SHP77 treated with DMSO at 0.1 percent for 48 hours (cell line): ENCODE data around the gene PLCG2.
"Not testable (repeated sequence)": the region's sequence is repeated elsewhere in the genome, so short reads cannot be mapped to it uniquely, and the experiment has no call there.

Source experiments
- DNase-seq: peaks from one replicate; lab custom pipeline; 2025; lab: John Stamatoyannopoulos, UW

The PLCG2 gene

DNA sequence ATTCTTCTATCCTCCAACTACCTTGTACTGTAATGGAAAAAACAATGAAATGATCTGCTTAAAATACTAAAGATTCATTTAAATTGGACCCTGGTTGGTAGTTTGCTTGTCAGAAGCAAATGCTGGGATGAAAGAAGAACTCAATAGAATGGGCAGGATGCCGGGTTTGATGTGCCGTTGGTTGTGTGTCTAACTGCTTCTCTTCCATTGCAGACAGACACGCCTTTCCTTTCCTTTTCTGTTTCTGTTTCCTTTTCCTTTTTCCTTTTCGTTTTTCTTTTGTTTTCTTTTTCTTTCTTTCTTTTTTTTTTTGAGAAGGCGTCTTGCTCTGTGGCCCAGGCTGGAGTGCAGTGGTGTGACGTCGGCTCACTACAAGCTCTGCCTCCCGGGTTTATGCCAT, 64.6 kb downstream of the PLCG2 start:
- DNase-seq, result no peak

DNA sequence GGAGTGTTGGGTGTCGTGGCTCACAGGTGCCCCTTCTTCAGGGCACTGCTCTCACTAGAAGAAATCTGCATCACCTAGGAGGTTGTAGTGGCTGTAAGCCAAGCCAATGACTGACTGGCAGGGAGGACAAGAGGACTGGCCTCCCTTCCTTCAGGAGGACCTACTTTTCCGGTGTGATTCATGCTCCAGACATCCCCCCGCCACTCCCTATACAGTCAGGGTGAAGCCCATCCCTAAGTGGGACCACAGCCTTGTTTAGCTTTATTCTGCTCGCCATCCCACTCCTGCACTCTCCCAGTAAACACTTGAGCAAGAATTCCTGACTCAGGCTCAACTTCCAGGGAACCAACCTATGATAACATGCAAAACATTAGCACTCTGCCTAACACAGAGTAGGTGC, 67.0 kb downstream of the PLCG2 start:
- DNase-seq, result no peak

DNA sequence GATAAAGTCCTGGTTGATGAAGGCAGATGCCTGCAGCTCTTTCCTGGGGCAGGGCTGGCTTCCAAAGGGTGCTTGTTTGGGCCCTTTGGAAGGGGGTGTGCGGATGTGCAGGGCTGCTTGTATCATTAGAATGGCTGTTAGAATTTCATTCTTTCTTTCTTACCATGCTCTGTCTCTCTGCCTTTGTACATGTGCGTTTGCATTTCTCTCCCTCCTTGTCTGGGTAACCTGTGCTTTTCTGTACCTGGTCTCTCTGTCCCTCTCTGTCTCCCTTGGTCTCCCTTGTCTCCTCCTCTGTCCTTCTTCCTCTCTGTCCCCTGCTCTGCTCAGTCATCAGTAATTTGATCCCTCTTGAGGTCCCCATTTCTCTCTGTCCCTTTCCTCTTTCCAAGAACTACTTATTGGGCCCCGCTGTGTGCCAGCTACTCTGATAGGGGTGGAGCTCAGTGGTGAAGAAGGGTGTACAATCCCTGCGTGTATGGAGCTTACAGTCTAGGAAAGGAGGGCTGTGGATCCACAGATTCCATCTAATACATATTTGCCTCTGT, 69.3 kb downstream of the PLCG2 start:
- DNase-seq, result no peak

DNA sequence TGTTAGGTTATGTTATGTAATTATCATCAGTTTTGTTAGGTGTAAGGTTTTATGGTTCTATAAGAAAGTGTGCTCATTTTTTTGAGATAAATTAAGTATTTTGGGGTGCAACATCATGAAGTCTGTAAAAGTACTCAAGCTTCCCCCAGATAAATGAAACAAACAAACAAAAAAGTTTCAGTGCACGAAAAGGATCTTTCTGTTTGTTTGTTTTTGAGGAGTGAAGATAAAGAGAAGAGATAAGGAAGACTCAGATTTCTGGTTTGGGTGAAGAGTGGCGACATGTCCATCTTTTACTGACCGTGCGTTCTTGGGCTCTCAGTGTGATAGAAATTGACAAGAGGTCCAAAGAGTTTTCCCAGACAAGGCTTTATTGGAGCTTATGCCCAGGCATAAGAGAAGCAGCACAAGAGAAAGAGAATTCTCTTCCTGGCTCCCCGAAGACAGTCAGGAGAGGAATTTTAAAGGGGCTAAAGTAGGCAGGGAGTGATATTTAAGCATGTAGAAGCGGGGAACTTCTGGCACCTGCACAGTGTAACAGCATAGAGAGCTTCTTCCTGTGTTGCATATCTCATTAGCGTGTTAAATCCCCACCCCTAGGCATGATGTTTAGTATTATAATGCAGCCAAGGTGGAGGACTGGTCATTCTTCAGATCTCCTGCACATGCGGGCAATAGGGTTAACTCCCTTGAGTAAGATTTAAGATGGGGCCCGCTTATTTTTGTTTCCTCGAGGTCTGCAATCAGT, 71.3 kb downstream of the PLCG2 start:
- DNase-seq, result no peak

DNA sequence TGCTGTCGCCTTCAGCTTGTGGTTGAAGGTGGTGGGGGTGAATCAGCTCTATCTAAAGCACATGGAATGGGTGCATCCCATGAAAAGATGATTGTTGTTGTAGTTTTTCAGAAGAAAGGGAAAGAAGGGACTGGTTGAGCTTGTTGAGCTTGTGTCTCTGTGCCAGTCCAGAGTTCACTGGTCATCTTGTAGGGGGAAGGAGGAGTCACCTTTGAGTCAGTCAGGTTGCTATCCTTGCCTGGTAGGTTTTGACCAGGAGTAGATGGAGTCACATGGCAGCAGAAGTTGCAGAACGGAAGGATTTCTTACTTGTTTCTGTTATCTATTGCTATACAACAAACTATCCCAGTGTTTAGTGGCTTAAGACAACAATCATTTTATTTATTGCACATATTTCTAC, 73.3 kb downstream of the PLCG2 start:
- no peak for DNase-seq

DNA sequence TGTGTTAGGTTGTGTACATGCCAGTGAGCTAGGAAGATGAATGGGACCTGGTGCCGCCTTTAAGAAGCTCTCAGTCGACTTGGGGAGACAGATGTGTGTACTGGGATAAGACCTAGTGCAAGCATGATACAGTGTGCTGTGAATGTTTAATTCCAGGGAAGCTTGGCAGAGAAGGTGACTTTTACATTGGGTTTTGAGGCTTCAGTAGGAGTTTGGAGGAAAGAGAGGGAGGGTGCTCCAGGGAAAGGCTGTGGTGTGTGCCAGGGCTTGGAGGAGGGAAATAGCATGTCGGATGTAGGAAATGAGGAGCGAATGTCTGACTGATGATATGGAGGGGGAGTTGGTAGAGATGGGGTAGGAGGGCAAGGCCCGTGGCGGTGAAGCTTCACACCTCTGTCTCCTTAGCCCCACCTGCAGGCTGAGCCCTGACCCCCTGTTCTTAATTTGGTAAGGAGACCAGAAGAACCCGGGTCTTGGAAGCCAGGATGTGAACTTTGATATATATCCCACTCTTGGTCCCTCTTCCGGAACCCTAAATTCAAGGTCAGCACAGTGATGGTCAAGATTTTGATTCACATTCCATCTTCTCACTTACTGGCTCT, 76.6 kb downstream of the PLCG2 start:
- DNase-seq, result no peak

DNA sequence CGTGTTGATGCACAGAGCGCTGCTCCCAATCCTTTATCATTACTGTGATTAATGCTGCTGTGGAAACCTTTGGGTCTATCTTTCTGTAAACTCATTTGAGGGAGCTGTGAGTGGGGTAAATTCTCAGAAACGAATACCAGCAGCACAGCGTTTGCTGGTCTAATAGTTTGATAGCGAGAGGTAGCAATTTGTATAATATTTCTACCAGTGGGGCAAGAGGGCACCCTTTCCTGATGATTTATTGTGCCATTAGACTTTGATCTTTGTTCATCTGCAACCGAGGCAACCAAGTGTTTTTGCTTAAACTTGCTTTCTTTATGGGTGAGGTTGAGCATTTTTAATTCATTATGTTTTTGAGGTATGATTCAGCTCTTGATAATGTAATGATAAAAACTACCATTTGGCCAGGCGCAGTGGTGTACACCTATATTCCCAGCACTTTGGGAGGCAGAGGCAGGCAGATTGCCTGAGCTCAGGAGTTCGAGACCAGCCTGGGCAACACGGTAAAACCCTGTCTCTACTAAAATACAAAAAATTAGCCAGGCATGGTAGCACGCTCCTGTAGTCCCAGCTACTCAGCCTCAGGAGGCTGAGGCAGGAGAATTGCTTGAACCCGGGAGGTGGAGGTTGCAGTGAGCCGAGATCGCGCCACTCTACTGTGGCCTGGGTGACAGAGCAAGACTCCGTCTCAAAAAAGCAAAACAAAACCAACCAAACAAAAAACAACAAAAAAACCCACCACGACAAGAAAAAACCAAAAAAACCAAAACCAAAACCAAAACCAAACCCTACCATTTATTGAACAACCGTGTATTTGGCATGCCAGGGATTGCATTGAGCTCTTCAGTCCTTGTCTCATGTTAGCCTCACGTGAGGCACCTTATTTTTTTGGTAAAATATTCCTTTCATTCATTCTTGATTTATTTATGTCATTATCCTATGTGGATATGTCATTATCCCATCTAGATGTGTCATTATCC, 81.5 kb downstream of the PLCG2 start:
- DNase-seq, result no peak

DNA sequence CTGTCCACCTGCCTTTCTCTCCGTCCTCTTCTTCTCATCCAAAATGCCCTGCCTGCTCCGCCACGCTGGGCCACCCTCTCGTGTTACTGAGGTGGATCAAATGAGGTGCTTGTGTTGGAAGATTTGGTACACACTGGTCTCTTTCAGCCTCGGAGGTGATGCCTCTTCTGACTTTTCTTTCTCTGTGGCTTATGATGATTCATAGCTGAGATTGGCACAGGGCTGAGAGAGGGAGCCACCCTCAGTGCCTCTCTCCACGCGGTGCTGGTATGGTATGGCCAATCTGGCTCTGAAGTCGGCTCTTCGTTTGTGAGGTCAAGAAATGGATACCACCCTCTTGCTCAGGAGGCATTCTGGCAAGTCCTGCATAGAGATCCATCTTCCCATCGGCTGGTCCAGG, 82.4 kb downstream of the PLCG2 start:
- no peak for DNase-seq

DNA sequence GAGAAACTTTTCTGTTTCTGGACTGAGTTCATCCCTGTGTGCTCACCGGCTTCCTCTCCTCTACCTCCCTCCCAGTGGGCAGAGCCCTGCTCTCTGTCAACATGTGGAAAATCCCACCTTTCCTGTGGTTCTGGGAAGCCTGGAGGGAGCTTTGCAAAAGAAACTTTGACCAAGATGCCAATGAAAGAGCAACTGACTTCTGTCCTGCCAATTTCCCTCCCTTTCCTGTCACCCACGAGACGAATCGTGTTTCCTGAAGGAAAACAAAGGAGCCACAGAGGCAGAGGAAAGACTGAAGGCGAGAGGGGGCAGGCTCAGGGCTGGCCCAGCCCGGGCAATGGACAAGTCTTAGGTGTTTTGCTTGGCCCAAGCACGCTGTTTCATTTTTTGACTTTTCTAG, 82.8 kb downstream of the PLCG2 start:
- no peak for DNase-seq

DNA sequence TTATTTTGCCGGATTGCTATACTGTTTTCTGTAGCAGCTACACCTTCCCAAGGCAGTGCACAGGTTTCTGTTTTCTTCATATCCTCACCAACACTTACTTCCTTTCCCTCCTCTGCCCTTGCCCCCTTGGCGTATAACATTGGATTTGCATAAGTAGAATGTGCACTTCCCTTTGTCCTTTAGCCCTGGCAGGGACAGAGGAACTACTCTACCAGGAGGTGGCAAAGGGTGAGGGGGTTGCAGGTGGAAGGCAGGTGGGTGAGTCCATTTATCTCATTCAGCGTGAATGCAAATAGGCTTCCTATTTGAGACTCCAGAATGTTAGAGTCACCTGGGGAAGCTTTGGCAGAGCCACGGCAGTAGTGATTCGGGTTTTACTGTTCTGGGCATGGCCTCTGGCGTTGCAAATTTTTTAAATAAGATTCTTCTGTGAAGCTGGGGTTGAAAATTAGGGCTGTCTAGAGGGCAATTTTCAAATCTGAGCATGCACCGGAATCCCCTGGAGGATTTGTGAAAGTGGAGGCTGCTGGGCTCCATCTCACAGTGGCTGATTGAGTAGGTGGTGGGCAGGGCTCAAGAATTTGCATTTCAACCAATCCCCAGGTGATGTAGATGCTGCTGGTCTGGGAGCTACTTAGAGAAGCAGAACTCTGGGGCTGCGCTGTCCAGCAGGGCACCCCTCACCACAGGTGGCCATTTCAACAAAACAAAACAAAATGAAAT, 84.7 kb downstream of the PLCG2 start:
- no peak for DNase-seq

DNA sequence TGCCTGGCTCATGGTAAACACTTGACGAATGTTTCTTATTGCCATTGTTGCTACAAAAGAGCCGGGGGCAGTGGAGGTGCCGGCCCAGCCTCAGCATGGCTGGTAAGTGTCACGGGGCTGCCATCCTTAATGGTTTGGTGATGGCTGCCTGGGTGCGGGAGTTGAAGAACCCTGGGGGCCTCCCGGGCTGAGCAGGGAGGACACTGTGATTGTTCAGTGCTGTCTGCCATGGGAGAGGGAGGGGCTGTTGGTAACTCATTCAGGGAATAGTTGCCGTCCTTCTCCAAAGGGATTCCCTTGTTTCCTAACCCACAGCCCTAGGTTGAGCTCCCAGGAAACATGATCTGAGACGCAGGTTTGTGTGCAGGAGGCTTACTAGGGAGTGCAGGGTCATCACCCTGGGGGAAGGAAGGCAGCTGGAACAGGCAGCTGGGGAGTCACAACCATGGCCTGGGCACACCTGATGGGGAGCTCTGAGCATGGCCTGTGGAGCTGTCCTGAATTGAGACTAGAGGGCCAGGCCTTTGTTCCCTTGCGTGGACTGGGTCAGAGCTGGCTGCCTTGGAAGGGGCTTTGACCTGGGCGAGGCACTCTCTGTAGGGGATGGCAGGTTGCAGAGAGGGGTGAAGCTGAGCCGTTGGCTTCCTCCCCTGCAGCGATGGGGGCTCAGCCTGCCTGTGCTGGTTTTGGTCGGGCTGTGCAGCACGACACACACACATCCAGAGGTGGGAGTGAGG, 85.7 kb downstream of the PLCG2 start:
- no peak for DNase-seq

DNA sequence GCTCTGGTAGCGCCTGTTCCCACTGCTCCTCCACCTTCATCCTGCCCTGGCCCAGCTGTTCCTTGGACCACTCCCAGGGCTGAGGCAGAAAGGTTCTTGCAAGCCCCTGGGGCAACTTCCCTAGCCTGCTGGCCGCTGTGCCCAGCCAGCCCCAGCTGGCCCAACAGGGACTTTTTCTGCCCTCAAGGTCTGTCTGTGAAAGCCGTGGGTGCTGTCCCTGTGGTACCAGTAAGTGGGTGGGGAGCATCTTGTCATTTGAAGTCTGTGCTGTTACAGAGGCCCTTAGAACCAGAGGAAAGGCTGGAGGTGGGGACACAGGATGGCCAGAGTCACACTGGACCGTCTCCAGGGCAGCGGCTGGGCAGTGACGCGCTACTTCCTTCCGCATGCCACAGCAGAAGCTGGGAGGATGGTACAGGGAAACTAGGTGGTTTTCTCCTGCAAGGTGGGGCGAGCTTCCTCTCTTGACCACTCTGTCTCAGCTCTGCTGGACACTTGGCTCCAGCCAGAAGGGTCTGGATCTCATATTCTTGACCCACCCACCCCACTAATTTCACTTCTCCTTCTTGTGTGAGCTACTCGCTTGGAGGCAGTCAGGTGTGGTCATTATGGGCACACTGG, 87.8 kb downstream of the PLCG2 start:
- no peak for DNase-seq

DNA sequence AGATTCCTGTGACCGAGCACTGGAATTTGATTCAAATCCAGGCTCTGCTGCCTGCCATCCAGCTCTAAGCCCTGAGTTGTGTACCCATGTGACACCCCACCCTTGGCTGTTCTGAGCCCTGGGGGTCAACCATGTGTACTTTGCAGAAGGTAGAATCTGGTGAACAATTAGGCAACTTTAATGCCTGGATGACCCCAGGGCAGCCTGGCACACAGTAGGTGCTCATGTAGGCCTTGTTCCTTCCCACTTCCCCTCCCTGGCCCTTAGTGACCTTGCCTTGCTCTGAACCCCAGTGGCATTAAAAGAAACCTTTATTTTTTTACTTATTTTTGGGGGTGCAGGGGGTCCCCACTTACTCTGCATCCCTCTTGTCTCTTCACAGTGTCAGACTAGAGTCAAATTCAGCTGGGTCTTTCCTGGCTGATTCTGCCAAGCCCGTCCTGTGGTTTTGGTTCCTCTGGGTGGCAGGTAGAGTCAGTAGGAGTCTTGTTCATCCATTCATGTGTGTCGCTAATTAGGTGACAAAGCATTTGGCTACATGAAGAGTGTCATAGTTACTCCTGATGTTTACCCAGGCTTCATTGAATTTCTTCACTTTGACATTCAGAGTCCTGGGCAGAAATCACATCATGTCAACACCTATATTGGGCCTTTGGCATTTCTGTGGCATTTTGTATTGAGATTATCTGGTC, 89.1 kb downstream of the PLCG2 start:
- no peak for DNase-seq

DNA sequence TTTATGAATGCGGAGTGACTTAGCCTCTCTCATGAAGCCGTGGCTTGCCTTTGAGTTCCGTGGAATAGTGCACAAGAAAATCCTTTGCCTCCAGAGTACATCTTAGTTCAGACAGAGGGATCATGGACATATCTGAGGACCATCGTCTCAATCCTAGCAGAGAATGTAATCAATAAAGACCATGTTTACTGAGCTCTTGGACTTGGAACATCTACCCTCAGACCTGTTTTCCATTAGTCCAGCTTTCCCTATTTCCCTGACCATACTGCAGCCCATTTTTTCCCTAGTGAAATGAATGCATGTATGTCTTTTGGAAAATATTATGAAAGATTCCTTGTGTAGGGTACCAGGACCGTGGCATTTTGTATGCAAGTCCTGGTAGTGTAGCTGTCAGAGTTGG, 90.2 kb downstream of the PLCG2 start:
- no peak for DNase-seq

DNA sequence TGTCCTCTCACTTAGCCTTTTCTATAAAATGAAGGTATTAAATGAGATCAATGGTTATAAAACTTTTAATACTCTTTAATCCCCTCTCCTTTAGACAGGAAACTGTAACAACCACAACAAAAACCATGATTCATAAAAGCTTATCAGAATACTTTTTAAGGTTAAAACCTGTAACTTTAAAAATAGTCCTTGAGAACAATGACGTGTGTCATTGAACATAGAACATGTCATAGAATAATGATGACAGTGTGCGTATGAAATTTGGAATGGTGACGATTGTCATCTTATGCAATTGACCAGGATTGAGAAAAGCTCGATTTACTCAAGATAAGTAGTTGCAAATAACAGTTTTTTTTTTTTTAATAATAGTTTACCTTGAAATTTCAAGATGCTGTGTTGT, 94.1 kb downstream of the PLCG2 start:
- DNase-seq, result no peak

DNA sequence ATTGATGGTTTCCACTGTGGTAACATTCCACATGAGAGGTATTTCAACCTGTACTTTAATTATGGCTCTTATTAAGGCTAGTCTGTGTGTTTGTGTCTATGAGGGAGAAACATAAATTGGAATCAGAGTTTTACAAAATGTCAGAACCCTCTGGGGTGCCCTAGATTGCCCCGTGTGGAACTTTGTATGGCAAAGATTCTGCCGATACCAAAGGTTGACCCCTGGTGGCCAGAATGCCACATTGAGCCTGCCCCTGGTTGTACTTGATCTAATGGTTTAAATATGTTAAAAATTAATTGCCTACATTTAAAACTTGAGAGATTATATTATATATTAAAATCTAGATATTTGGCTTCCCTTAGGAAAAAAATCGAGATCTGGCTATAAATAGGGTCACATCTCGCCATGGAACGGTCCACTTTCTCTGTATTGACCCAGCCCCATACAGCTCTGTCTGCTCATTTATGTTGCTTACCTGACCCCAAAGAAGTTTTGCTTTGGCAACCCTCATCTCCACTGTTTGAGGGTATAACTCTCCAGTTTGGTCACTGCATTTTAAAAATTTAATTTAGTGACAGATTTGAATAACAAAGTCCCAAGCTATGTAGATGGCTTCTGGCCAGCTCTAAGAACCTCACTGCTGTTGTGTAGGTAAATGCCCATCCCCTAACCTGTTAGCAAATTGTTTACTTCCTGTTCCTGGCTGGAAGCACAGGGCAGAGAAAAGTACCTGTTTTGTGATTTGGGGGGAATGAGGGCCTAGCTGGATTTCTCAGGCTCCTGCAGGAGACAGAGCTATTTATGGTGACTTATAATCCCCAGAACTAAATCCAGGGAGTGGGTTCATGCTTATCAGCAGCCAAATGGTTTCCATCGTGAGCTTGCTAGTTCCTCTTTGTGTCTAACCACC, 95.0 kb downstream of the PLCG2 start:
- peak; percentile 22 for DNase-seq

DNA sequence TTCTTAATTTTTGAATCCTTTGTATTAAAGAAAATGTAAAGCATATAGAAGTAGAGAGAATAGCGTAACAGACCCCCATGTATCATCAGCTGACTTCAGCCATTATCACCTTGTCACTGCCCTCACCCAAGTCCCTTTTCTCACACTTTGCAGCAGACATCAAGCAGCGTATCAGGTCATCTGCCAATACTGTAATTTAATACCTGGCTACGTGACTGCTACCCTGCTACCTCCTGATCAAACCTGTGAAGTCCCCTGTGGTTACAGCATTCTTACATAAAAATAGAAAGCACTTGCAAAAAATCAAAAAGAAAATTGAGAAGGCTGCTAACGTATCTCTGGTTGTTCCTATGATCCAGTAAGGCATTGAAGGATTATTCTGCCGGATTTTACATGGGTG, 96.4 kb downstream of the PLCG2 start:
- no peak for DNase-seq

DNA sequence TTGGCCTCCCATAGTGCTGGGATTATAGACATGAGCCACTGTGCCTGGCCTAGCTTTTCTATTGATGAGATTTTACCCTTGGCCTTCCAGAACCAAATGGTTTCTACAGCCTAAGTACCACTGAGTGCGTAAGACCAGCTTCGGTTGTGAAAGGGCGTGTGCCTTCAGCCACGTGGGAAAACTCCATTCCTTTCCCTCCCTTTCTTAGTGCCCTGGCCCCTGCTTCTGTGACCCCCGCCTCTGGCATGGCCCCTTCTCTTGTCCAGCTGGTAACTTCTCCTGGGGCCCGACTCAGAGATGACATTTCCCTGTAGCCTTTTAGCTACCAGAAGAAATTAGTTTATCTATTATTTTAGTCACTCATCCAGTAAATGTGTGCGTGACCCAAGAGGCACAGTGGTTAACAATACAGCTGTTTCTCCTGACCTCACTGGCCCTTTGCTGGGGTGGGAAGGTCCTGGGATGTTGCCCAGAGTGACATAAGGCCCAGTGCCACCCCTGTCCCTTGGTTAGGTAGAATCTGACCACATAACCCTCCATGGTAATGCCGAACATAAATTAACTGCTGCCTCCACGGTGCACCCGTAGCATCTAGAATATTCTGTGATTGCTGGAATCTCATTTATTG, 97.3 kb downstream of the PLCG2 start:
- DNase-seq, result no peak

DNA sequence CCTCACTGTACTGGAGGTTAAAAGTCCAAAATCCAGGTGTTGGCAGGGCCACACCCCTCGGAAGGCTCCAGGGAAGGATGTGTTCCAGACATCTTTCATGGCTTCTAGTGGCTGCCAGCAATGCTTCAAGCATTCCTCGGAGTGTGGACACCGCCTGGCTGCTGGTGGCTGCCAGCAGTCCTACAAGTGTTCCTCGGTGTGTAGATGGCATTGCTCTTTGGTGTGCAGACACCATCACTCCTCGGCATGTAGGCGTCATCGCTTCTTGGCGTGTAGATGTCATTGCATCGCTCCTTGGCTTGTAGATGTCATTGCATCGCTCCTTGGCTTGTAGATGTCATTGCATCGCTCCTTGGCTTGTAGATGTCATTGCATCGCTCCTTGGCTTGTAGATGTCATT, 98.4 kb downstream of the PLCG2 start:
- not testable (repeated sequence) for DNase-seq
